GM12878 (cell line): ENCODE measurements around the gene CHRNE.

ENCODE experiments used
- CTCF ChIP-seq, 3 experiments: IDR thresholded peaks in 2 of 3; conservative IDR thresholded peaks in 1 of 3; 2 replicates each; pipeline ENCODE4 v1.5.1; 2011; ENCODE audit warnings: low read depth in 3 of 3, low read length in 3 of 3, mild to moderate bottlenecking in 3 of 3, control low read depth in 2 of 3, moderate library complexity in 2 of 3, inconsistent platforms in 1 of 3, mixed read lengths in 1 of 3; ENCODE audit not compliant: control insufficient read depth in 2 of 3, insufficient read depth in 1 of 3; ENCODE audit errors: extremely low read depth in 1 of 3
- POLR2A ChIP-seq: IDR thresholded peaks from 2 replicates; pipeline ENCODE4 v1.6.1; 2011; ENCODE audit warnings: low read depth, mild to moderate bottlenecking, low read length
- TF ChIP-seq, protein P1 (sequence below): fragments of 450-650 bp; IDR thresholded peaks from 2 replicates; pipeline ENCODE4 v1.6.1; 2017; ENCODE audit warnings: low read depth, mild to moderate bottlenecking, moderate library complexity

- TF ChIP-seq CTCF (IDR thresholded peaks at IDR 0.05 in 2 of 3, conservative IDR thresholded peaks at IDR 0.05 in 1 of 3; ENCODE audit: control insufficient read depth in 2 of 3, extremely low read depth in 1 of 3, insufficient read depth in 1 of 3, low read depth in 3 of 3, low read length in 3 of 3), result no peak
- TF ChIP-seq POLR2A, result no peak
- TF ChIP-seq, protein P1, sequence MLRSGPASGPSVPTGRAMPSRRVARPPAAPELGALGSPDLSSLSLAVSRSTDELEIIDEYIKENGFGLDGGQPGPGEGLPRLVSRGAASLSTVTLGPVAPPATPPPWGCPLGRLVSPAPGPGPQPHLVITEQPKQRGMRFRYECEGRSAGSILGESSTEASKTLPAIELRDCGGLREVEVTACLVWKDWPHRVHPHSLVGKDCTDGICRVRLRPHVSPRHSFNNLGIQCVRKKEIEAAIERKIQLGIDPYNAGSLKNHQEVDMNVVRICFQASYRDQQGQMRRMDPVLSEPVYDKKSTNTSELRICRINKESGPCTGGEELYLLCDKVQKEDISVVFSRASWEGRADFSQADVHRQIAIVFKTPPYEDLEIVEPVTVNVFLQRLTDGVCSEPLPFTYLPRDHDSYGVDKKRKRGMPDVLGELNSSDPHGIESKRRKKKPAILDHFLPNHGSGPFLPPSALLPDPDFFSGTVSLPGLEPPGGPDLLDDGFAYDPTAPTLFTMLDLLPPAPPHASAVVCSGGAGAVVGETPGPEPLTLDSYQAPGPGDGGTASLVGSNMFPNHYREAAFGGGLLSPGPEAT, result no peak
Observed at GRCh38 chr17:4858068-4858881, 44.6 kb downstream of the CHRNE start.
